Endothelial cell of umbilical vein (primary cell): ENCODE measurements around the gene CD164L2. TPM values are rescaled to one million over a fixed set of nuclear protein-coding genes. Genes with fewer than 3 reads are reported as not detected.

Source experiments
- BruUV-seq: library from RNA; stranded (reverse); fragments of 400-500 nt; replicated peaks from 2 replicates; lab custom pipeline; 2021; lab: Mats Ljungman, UMichigan
- CTCF ChIA-PET: fragments of 300-600, 350-600 bp; sonication (Branson Sonifier 250); formaldehyde crosslinking; loops from one replicate; lab custom pipeline; 2021; ENCODE audit warnings: antibody characterized with exemption, inconsistent platforms; lab: Charles Lee
- POLR2A ChIA-PET: fragments of 300-600, 350-600 bp; sonication (Branson Sonifier 250); formaldehyde crosslinking; loops from one replicate; lab custom pipeline; 2021; ENCODE audit warnings: antibody characterized with exemption, inconsistent platforms; lab: Charles Lee
- DNase-seq: peaks from one replicate; pipeline ENCODE4 v3.0.0-alpha.2; 2011; ENCODE audit warnings: low read depth, low spot score
- FAIRE-seq: peaks from 2 replicates; lab custom pipeline; 2011; peaks lifted over from hg19 to GRCh38; lab: Jason Lieb, UNC
- H2AFZ ChIP-seq: 2 replicates; pipeline ENCODE4 v1.6.0; 2012; ENCODE audit warnings: low read depth, low read length, control low read depth, inconsistent platforms
- H3K27ac ChIP-seq: 2 replicates; pipeline ENCODE4 v1.5.1; 2011; ENCODE audit warnings: low read depth, mild to moderate bottlenecking, control low read depth, low read length, moderate library complexity; ENCODE audit not compliant: insufficient read depth
- H3K27me3 ChIP-seq, 2 experiments: 2 replicates each; pipeline versions ENCODE4 v1.6.0 to v1.6.1; 2011; ENCODE audit warnings: low read length in 2 of 2, mixed read lengths in 1 of 2; ENCODE audit not compliant: control insufficient read depth in 2 of 2, insufficient read depth in 2 of 2
- H3K36me3 ChIP-seq, 2 experiments: 2 replicates in 1 of 2; 3 replicates in 1 of 2; pipeline ENCODE4 v1.5.1; 2011; ENCODE audit warnings: low read length in 2 of 2, mild to moderate bottlenecking in 1 of 2, moderate library complexity in 1 of 2; ENCODE audit not compliant: control insufficient read depth in 2 of 2, insufficient read depth in 2 of 2; ENCODE audit errors: extremely low read depth in 1 of 2
- H3K4me1 ChIP-seq: 3 replicates; pipeline ENCODE4 v1.5.1; 2011; ENCODE audit warnings: mild to moderate bottlenecking, low read length; ENCODE audit not compliant: control insufficient read depth, insufficient read depth; ENCODE audit errors: extremely low read depth
- H3K4me2 ChIP-seq: 2 replicates; pipeline ENCODE4 v1.6.1; 2011; ENCODE audit warnings: low read length, control low read depth, mixed read lengths; ENCODE audit not compliant: insufficient read depth
- H3K4me3 ChIP-seq, 3 experiments: fragments of 200-600 bp in 1 of 3; sonication (generic), shearing (Covaris generic) in 1 of 3; replicated peaks in 1 of 3; 2 replicates each; pipeline ENCODE4 v1.5.1; 2011 to 2016; ENCODE audit warnings: control low read depth in 3 of 3, low read length in 3 of 3, mild to moderate bottlenecking in 2 of 3, inconsistent platforms in 1 of 3, low read depth in 1 of 3, moderate library complexity in 1 of 3; ENCODE audit not compliant: insufficient read depth in 1 of 3
- H3K79me2 ChIP-seq: 2 replicates; pipeline ENCODE4 v1.6.0; 2012; ENCODE audit warnings: low read length, inconsistent platforms; ENCODE audit not compliant: control insufficient read depth, insufficient read depth
- H3K9ac ChIP-seq: replicated peaks from 2 replicates; pipeline ENCODE3; 2011; ENCODE audit warnings: low read length, control low read depth; ENCODE audit not compliant: insufficient read depth; ENCODE audit errors: extremely low read depth
- H3K9me1 ChIP-seq: replicated peaks from 3 replicates; pipeline ENCODE4 v1.6.0; 2011; ENCODE audit warnings: mild to moderate bottlenecking, low read length; ENCODE audit not compliant: control insufficient read depth, insufficient read depth; ENCODE audit errors: extremely low read depth
- H3K9me3 ChIP-seq: replicated peaks from 2 replicates; pipeline ENCODE4 v1.5.1; 2012; ENCODE audit warnings: low read length, inconsistent platforms; ENCODE audit not compliant: control insufficient read depth, insufficient read depth
- H4K20me1 ChIP-seq: replicated peaks from 2 replicates; pipeline ENCODE3; 2011; ENCODE audit warnings: mild to moderate bottlenecking, low read length; ENCODE audit not compliant: control insufficient read depth, insufficient read depth; ENCODE audit errors: extremely low read depth
- EZH2 ChIP-seq: IDR thresholded peaks from 2 replicates; pipeline ENCODE4 v1.6.1; 2012; ENCODE audit warnings: borderline replicate concordance, low read depth, mild to moderate bottlenecking, moderate library complexity, low read length, inconsistent platforms; ENCODE audit not compliant: severe bottlenecking
- GATA2 ChIP-seq: IDR thresholded peaks from 2 replicates; pipeline ENCODE4 v1.7.0; 2011; ENCODE audit warnings: low read depth, mild to moderate bottlenecking, moderate library complexity, mixed read lengths, low read length; ENCODE audit not compliant: insufficient read length, insufficient read depth
- MAX ChIP-seq: IDR thresholded peaks from 2 replicates; pipeline ENCODE4 v1.6.1; 2011; ENCODE audit not compliant: insufficient read depth, insufficient read length
- MYC ChIP-seq: IDR thresholded peaks from one replicate; pipeline ENCODE4 v1.6.1; 2011; ENCODE audit warnings: mild to moderate bottlenecking, low read depth, low read length
- POLR2A ChIP-seq: IDR thresholded peaks from 2 replicates; pipeline ENCODE4 v1.6.1; 2012; ENCODE audit warnings: low read depth, mild to moderate bottlenecking, control low read depth, low read length
- dilution Hi-C: fragments of 300-500 bp; cut with MboI; formaldehyde crosslinking; loops from one replicate; pipeline ENCODE4 v1.15.0; 2019; ENCODE audit warnings: low sequenced_read_pairs; ENCODE audit not compliant: extremely low pct_ligation_motif_present
- intact Hi-C: fragments of 100-400 bp; cut with micrococcal nuclease; formaldehyde crosslinking; loops from one replicate; pipeline ENCODE4 v1.10.0; 2022
- polyA plus RNA-seq, 4 experiments: library from polyadenylated mRNA; depleted of rRNA in 3 of 4; stranded (reverse) in 3 of 4; unstranded in 1 of 4; fragments of >200 nt; gene quantifications; 2 replicates each; pipeline versions ENCODE4 v1.2.1 to v1.2.3, GENCODE V29; 2011 to 2012; ENCODE audit warnings: missing spikeins in 1 of 4
- total RNA-seq: library from RNA; stranded (reverse); gene quantifications from 2 replicates; pipeline ENCODE4 v1.2.3, GENCODE V29; 2021
- TF ChIP-seq, protein P1 (sequence below), 2 donors: IDR thresholded peaks; 1 replicate in 1 of 2; 2 replicates in 1 of 2; pipeline ENCODE4 v1.5.1; 2011; ENCODE audit warnings: low read length in 2 of 2, mild to moderate bottlenecking in 2 of 2, moderate library complexity in 2 of 2, control low read depth in 1 of 2, inconsistent platforms in 1 of 2, low read depth in 1 of 2; ENCODE audit not compliant: insufficient read depth in 1 of 2; ENCODE audit errors: extremely low read depth in 1 of 2

CD164L2 gene
- total and polyA plus RNA-seq, 2 donors (not counting 3 experiments of a cell fraction or from before 2014, with no cell fraction given): not detected

DNA sequence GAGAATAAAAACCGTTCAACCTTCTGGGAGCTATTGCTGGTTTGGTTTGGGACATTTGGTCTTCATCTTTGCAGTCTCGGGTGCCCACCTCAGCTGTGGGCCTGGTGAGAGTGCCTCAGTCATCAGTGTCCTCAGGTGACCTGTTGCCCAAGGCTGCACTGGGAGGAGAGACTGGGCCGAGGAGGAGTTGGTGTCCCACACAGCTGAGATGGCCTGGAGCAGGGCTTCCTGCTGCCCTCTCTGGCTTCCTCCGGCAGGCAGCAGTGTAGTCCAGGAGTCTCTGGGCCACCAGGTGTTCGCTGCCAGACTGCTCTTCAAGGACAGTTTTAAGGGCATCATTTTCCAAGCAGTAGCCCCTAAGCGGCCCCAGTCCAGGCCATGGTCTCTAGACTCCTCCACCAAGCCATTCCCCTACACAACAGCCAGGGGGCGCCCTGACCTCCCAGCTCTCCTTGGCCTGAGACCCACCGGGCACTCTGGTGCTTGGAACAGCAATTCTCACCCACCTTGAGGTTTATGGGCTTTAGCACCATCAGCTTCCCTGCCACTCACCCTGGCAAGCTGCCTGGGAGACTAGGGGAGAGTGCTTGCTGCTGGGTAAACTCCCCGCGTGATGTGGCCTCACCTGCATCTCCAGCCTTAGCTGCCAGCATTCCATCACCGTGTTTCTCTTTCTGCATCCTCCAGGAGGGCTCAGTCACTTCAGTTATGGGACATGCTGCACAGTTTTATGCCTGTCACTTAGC is 50.4 kb downstream of the CD164L2 start:
- no peak overlapping the region for H2AFZ ChIP-seq
- ChIA-PET CTCF (interaction anchor here (0.6 to 2.5 kb wide), 29 partner anchors 8 to 307 kb away, joined by 3 to 57 read pairs (median 6); partner anchors contain the start of genes MAP3K6 and SYTL1), POLR2A (no interaction called here)
- no peaks in the 10 kb centered on the region for H3K9me1 ChIP-seq
- DNase-seq: peak; percentile 12
- H3K27ac ChIP-seq: no peak overlapping the region
- TF ChIP-seq GATA2: no peak
- no peak for TF ChIP-seq POLR2A
- TF ChIP-seq MAX: no peak
- no peak for TF ChIP-seq MYC
- TF ChIP-seq, protein P1, sequence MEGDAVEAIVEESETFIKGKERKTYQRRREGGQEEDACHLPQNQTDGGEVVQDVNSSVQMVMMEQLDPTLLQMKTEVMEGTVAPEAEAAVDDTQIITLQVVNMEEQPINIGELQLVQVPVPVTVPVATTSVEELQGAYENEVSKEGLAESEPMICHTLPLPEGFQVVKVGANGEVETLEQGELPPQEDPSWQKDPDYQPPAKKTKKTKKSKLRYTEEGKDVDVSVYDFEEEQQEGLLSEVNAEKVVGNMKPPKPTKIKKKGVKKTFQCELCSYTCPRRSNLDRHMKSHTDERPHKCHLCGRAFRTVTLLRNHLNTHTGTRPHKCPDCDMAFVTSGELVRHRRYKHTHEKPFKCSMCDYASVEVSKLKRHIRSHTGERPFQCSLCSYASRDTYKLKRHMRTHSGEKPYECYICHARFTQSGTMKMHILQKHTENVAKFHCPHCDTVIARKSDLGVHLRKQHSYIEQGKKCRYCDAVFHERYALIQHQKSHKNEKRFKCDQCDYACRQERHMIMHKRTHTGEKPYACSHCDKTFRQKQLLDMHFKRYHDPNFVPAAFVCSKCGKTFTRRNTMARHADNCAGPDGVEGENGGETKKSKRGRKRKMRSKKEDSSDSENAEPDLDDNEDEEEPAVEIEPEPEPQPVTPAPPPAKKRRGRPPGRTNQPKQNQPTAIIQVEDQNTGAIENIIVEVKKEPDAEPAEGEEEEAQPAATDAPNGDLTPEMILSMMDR (IDR thresholded peaks at IDR 0.05; ENCODE audit: extremely low read depth in 1 of 2, insufficient read depth in 1 of 2, low read depth in 1 of 2, low read length in 2 of 2): peak; percentile 84 to 91
- no peak for TF ChIP-seq EZH2
- intact Hi-C loops (loop anchor here (1.0 kb wide), 2 partner anchors 10 to 63 kb away; partner anchors contain the start of gene TMEM222), dilution Hi-C loops (no loop called here)
- H3K27me3 ChIP-seq: no peaks in the 10 kb centered on the region
- H3K4me2 ChIP-seq: no peak overlapping the region
- H3K36me3 ChIP-seq: peaks cover 5 to 48% of the 10 kb centered on the region in 2 experiments
- H3K9ac ChIP-seq: no peak overlapping the region
- H3K79me2 ChIP-seq: peaks cover 17% of the 10 kb centered on the region
- BruUV-seq: no TSS peak
- no peak overlapping the region for H3K4me3 ChIP-seq
- FAIRE-seq: peak; percentile 8
- H3K9me3 ChIP-seq: no peaks in the 10 kb centered on the region
- H4K20me1 ChIP-seq: peaks cover 2% of the 10 kb centered on the region
- no peaks in the 10 kb centered on the region for H3K4me1 ChIP-seq
